Cardiac fibroblast (primary cell): Measurements from ENCODE around the gene RUNX2.
A peak's percentile ranks its signal among the peaks of the same experiment; 100 is the strongest.

Experiments used
- DNase-seq, 2 donors: peaks; one replicate each; pipeline versions ENCODE4 v3.0.0 to v3.0.0-alpha.2; 2010; ENCODE audit warnings: low read depth in 2 of 2
- H3K4me3 ChIP-seq, 2 donors: replicated peaks in 1 of 2; 1 replicate in 1 of 2; 2 replicates in 1 of 2; pipeline ENCODE4 v1.5.1; 2011; ENCODE audit warnings: low read depth in 2 of 2, low read length in 2 of 2, mild to moderate bottlenecking in 2 of 2, moderate library complexity in 1 of 2
- CTCF ChIP-seq: IDR thresholded peaks from one replicate; pipeline ENCODE4 v1.5.1; 2011; ENCODE audit warnings: low read depth, mild to moderate bottlenecking, low read length, inconsistent platforms

Gene RUNX2

GRCh38 chr6:45428727-45429126 lies 100.6 kb downstream of the RUNX2 start:
- H3K4me3 ChIP-seq, result no peak overlapping the region
- no peak for DNase-seq
- no peak for TF ChIP-seq CTCF

- no peak for DNase-seq
- H3K4me3 ChIP-seq, result no peak overlapping the region
- no peak for TF ChIP-seq CTCF
These were observed 102.6 kb downstream of the RUNX2 start for GRCh38 chr6:45430590-45431202.

GRCh38 chr6:45431317-45432065 lies 103.4 kb downstream of the RUNX2 start:
- no peak for TF ChIP-seq CTCF
- no peak overlapping the region for H3K4me3 ChIP-seq

GRCh38 chr6:45432977-45433376 lies 104.8 kb downstream of the RUNX2 start:
- peak; percentile 69 to 76 for DNase-seq
- no peak for TF ChIP-seq CTCF
- no peak overlapping the region for H3K4me3 ChIP-seq

More at GRCh38 chr6:45431317-45432065, 103.4 kb downstream of the RUNX2 start:
- DNase-seq, result no peak

- H3K4me3 ChIP-seq, result no peak overlapping the region
- DNase-seq, result no peak
- no peak for TF ChIP-seq CTCF
These were observed 105.6 kb downstream of the RUNX2 start for GRCh38 chr6:45433533-45434380.

GRCh38 chr6:45434381-45434700 lies 106.2 kb downstream of the RUNX2 start:
- TF ChIP-seq CTCF, result no peak
- no peak overlapping the region for H3K4me3 ChIP-seq
- DNase-seq, result no peak
